ENCODE data around the gene RALGAPA2. TPM values are rescaled to one million over a fixed set of nuclear protein-coding genes. Genes with fewer than 3 reads are reported as not detected.

RALGAPA2 gene
- total RNA-seq, 1 experiment from 2014 or later: 18.2 TPM

DNA sequence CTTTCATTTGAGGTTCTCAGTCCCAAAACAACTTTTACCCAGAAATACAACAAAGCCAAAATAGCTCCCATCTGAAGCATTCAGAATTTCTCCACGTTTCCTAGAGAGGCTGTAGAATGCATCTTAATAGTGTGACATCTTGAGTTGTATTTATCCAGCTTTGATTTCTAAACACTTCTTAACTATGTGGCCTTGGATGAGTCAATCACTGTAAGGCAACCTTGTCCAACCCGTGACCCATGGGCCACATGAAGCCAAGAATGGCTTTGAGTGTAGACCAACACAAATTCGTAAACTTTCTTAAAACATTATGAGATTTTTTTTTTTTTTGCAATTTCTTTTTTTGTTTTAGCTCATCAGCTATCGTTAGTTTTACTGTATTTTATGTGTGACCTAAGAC is 108.1 kb downstream of the RALGAPA2 start:
- no peaks in the 10 kb centered on the region for H3K9me3 Mint-ChIP-seq
- no peak for DNase-seq (ENCODE audit: low spot score)
- no peak overlapping the region for H3K27ac Mint-ChIP-seq
- peaks cover 5% of the 10 kb centered on the region; the same call in 1 of the 2 replicates for H3K36me3 Mint-ChIP-seq
- POLR2A ChIA-PET: interaction anchor here (0.7 kb wide), 1 partner anchor 10 kb away, joined by 3 read pairs; no protein-coding TSS in a partner anchor
- H3K4me3 Mint-ChIP-seq: no peak overlapping the region
- ATAC-seq: no peak
- no peaks in the 10 kb centered on the region for H3K27me3 Mint-ChIP-seq (ENCODE audit: low read depth)
- TF ChIP-seq HMGA2 (CRISPR knock-in tag; IDR thresholded peaks at IDR 0.05): no peak
- no peak for TF ChIP-seq ELF4 (CRISPR knock-in tag; IDR thresholded peaks at IDR 0.05; ENCODE audit: low read depth)
- no peak for TF ChIP-seq ESRRA (CRISPR knock-in tag; IDR thresholded peaks at IDR 0.05; ENCODE audit: borderline replicate concordance)
- no peak for TF ChIP-seq FOXJ3 (CRISPR knock-in tag; IDR thresholded peaks at IDR 0.05; ENCODE audit: borderline replicate concordance)
- no peak for TF ChIP-seq ATF2 (CRISPR knock-in tag; IDR thresholded peaks at IDR 0.05; ENCODE audit: borderline replicate concordance, low read depth)
- TF ChIP-seq, protein P1, sequence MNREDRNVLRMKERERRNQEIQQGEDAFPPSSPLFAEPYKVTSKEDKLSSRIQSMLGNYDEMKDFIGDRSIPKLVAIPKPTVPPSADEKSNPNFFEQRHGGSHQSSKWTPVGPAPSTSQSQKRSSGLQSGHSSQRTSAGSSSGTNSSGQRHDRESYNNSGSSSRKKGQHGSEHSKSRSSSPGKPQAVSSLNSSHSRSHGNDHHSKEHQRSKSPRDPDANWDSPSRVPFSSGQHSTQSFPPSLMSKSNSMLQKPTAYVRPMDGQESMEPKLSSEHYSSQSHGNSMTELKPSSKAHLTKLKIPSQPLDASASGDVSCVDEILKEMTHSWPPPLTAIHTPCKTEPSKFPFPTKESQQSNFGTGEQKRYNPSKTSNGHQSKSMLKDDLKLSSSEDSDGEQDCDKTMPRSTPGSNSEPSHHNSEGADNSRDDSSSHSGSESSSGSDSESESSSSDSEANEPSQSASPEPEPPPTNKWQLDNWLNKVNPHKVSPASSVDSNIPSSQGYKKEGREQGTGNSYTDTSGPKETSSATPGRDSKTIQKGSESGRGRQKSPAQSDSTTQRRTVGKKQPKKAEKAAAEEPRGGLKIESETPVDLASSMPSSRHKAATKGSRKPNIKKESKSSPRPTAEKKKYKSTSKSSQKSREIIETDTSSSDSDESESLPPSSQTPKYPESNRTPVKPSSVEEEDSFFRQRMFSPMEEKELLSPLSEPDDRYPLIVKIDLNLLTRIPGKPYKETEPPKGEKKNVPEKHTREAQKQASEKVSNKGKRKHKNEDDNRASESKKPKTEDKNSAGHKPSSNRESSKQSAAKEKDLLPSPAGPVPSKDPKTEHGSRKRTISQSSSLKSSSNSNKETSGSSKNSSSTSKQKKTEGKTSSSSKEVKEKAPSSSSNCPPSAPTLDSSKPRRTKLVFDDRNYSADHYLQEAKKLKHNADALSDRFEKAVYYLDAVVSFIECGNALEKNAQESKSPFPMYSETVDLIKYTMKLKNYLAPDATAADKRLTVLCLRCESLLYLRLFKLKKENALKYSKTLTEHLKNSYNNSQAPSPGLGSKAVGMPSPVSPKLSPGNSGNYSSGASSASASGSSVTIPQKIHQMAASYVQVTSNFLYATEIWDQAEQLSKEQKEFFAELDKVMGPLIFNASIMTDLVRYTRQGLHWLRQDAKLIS (CRISPR knock-in tag; IDR thresholded peaks at IDR 0.05; ENCODE audit: borderline replicate concordance): no peak
- no peak for TF ChIP-seq JUN (CRISPR knock-in tag; IDR thresholded peaks at IDR 0.05)
- TF ChIP-seq, protein P2, sequence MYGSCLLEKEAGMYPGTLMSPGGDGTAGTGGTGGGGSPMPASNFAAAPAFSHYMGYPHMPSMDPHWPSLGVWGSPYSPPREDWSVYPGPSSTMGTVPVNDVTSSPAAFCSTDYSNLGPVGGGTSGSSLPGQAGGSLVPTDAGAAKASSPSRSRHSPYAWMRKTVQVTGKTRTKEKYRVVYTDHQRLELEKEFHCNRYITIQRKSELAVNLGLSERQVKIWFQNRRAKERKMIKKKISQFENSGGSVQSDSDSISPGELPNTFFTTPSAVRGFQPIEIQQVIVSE (CRISPR knock-in tag; IDR thresholded peaks at IDR 0.05; ENCODE audit: borderline replicate concordance): no peak
- no peak for TF ChIP-seq JAZF1 (CRISPR knock-in tag; IDR thresholded peaks at IDR 0.05)
- CTCF ChIA-PET: interaction anchor here (4.0 kb wide), 1 partner anchor 10 kb away, joined by 31 read pairs; no protein-coding TSS in a partner anchor
- peaks cover 5% of the 10 kb centered on the region for H3K4me1 Mint-ChIP-seq

- Mint-ChIP-seq H3K36me3 (peaks cover 9% of the 10 kb centered on the region; the same call in 1 of the 2 replicates), H3K27ac (peak overlapping the region; percentile 28; the same call in 1 of the 2 replicates), H3K27me3 (ENCODE audit: low read depth) (no peaks in the 10 kb centered on the region), H3K9me3 (no peaks in the 10 kb centered on the region), H3K4me3 (no peak overlapping the region), H3K4me1 (peaks cover 5% of the 10 kb centered on the region)
- DNase-seq (ENCODE audit: low spot score): no peak
- no peak for ATAC-seq
- CTCF ChIA-PET: interaction anchor here (4.0 kb wide), 1 partner anchor 9 kb away, joined by 31 read pairs; no protein-coding TSS in a partner anchor
- POLR2A ChIA-PET: interaction anchor here (0.7 kb wide), 1 partner anchor 10 kb away, joined by 3 read pairs; no protein-coding TSS in a partner anchor
- TF ChIP-seq, protein P3, sequence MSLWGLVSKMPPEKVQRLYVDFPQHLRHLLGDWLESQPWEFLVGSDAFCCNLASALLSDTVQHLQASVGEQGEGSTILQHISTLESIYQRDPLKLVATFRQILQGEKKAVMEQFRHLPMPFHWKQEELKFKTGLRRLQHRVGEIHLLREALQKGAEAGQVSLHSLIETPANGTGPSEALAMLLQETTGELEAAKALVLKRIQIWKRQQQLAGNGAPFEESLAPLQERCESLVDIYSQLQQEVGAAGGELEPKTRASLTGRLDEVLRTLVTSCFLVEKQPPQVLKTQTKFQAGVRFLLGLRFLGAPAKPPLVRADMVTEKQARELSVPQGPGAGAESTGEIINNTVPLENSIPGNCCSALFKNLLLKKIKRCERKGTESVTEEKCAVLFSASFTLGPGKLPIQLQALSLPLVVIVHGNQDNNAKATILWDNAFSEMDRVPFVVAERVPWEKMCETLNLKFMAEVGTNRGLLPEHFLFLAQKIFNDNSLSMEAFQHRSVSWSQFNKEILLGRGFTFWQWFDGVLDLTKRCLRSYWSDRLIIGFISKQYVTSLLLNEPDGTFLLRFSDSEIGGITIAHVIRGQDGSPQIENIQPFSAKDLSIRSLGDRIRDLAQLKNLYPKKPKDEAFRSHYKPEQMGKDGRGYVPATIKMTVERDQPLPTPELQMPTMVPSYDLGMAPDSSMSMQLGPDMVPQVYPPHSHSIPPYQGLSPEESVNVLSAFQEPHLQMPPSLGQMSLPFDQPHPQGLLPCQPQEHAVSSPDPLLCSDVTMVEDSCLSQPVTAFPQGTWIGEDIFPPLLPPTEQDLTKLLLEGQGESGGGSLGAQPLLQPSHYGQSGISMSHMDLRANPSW (CRISPR knock-in tag; conservative IDR thresholded peaks at IDR 0.05; ENCODE audit: low read depth): no peak
- TF ChIP-seq NR2C2 (CRISPR knock-in tag; IDR thresholded peaks at IDR 0.05) (no peak), OVOL2 (CRISPR knock-in tag; IDR thresholded peaks at IDR 0.05; ENCODE audit: borderline replicate concordance) (no peak), ATF6 (CRISPR knock-in tag; IDR thresholded peaks at IDR 0.05) (no peak), TEAD4 (CRISPR knock-in tag; IDR thresholded peaks at IDR 0.05) (no peak), NFE2L1 (CRISPR knock-in tag; IDR thresholded peaks at IDR 0.05) (no peak)
- TF ChIP-seq, protein P4, sequence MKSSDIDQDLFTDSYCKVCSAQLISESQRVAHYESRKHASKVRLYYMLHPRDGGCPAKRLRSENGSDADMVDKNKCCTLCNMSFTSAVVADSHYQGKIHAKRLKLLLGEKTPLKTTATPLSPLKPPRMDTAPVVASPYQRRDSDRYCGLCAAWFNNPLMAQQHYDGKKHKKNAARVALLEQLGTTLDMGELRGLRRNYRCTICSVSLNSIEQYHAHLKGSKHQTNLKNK (CRISPR knock-in tag; IDR thresholded peaks at IDR 0.05): no peak
- TF ChIP-seq, protein P5, sequence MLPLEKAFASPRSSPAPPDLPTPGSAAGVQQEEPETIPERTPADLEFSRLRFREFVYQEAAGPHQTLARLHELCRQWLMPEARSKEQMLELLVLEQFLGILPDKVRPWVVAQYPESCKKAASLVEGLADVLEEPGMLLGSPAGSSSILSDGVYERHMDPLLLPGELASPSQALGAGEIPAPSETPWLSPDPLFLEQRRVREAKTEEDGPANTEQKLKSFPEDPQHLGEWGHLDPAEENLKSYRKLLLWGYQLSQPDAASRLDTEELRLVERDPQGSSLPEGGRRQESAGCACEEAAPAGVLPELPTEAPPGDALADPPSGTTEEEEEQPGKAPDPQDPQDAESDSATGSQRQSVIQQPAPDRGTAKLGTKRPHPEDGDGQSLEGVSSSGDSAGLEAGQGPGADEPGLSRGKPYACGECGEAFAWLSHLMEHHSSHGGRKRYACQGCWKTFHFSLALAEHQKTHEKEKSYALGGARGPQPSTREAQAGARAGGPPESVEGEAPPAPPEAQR (CRISPR knock-in tag; IDR thresholded peaks at IDR 0.05): no peak
Measured at GRCh38 chr20:20603339-20603990, 109.0 kb downstream of the RALGAPA2 start.
